MCF 10A (cell line): ENCODE measurements around the gene NFU1. TPM values are rescaled to one million over a fixed set of nuclear protein-coding genes. Genes with fewer than 3 reads are reported as not detected.
A peak's percentile ranks its signal among the peaks of the same experiment; 100 is the strongest.

ENCODE experiments used
- BruUV-seq: library from RNA; stranded (reverse); fragments of 400-500 nt; replicated peaks from 2 replicates; lab custom pipeline; 2021; lab: Mats Ljungman, UMichigan
- CTCF ChIA-PET: fragments of 300-600 bp; sonication (Branson Sonifier 250); formaldehyde crosslinking; extraction: SDS; loops from one replicate; lab custom pipeline; 2021; ENCODE audit warnings: antibody characterized with exemption, inconsistent platforms; lab: Yijun Ruan, JAX
- POLR2A ChIA-PET: fragments of 300-600, 350-650 bp; sonication (Branson Sonifier 250); formaldehyde crosslinking; extraction: SDS; loops from one replicate; lab custom pipeline; 2020; ENCODE audit warnings: antibody characterized with exemption, inconsistent platforms; lab: Yijun Ruan, JAX
- DNase-seq: peaks from one replicate; pipeline ENCODE4 v3.0.0-alpha.2; 2018; ENCODE audit not compliant: unreplicated experiment
- H3K27ac Mint-ChIP-seq: one replicate; pipeline ENCODE4 v1.8.0; 2022; ENCODE audit warnings: mild to moderate bottlenecking, low read depth, mixed read lengths; ENCODE audit not compliant: unreplicated experiment
- H3K27me3 Mint-ChIP-seq: one replicate; pipeline ENCODE4 v1.8.0; 2022; ENCODE audit warnings: mixed read lengths; ENCODE audit not compliant: insufficient read depth, unreplicated experiment
- H3K36me3 Mint-ChIP-seq: one replicate; pipeline ENCODE4 v1.8.0; 2022; ENCODE audit warnings: mild to moderate bottlenecking, moderate library complexity, mixed read lengths; ENCODE audit not compliant: insufficient read depth, unreplicated experiment
- H3K4me1 Mint-ChIP-seq: one replicate; pipeline ENCODE4 v1.8.0; 2022; ENCODE audit warnings: mixed read lengths; ENCODE audit not compliant: insufficient read depth, unreplicated experiment
- H3K4me3 Mint-ChIP-seq: one replicate; pipeline ENCODE4 v1.8.0; 2022; ENCODE audit warnings: mild to moderate bottlenecking, moderate library complexity, mixed read lengths; ENCODE audit not compliant: unreplicated experiment
- H3K9me3 Mint-ChIP-seq: one replicate; pipeline ENCODE4 v1.8.0; 2022; ENCODE audit warnings: mixed read lengths; ENCODE audit not compliant: unreplicated experiment
- intact Hi-C: fragments of 100-400 bp; cut with micrococcal nuclease; formaldehyde crosslinking; loops from 2 replicates; pipeline ENCODE4 v1.14.1; 2022
- total RNA-seq: library from RNA; stranded (reverse); gene quantifications from 2 replicates; pipeline ENCODE4 v1.2.3, GENCODE V29; 2022
- TF ChIP-seq, protein P1 (sequence below): fragments of 200-600 bp; IDR thresholded peaks from one replicate; pipeline ENCODE4 v1.8.0; 2022; ENCODE audit warnings: antibody characterized with exemption, mild to moderate bottlenecking; ENCODE audit not compliant: unreplicated experiment

NFU1 gene
- total RNA-seq, 1 experiment from 2014 or later = 32.3 TPM

DNA sequence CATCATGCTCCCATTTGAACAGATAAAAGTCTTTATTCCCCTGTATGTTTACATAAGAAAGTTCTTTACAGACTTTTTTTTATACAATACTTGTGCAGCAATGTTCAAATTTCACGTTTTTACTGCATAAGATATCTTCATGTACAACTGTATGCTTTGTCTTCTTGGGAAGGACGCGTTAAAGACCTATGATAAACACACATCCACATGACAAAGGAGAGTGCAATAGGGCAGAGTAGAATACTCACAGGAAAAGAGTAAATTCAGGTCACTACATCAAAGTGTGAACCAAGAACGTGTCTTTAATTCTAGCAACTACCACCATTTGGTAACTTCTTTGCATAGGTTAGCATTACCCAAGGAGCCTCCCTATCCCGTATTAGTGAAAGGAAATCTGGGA, 33.7 kb upstream of the NFU1 start:
- Mint-ChIP-seq H3K4me3 (no peak overlapping the region), H3K27me3 (no peaks in the 10 kb centered on the region), H3K36me3 (no peaks in the 10 kb centered on the region), H3K9me3 (no peaks in the 10 kb centered on the region), H3K4me1 (peaks cover 6% of the 10 kb centered on the region), H3K27ac (no peak overlapping the region)
- CTCF ChIA-PET = interaction anchor here (0.6 to 1.3 kb wide), 3 partner anchors 20 to 54 kb away, joined by 3 to 4 read pairs (median 3); partner anchors contain the start of gene NFU1
- intact Hi-C loops = no loop called here
- POLR2A ChIA-PET = no interaction called here
- BruUV-seq = no TSS peak
- DNase-seq = no peak
- TF ChIP-seq, protein P1, sequence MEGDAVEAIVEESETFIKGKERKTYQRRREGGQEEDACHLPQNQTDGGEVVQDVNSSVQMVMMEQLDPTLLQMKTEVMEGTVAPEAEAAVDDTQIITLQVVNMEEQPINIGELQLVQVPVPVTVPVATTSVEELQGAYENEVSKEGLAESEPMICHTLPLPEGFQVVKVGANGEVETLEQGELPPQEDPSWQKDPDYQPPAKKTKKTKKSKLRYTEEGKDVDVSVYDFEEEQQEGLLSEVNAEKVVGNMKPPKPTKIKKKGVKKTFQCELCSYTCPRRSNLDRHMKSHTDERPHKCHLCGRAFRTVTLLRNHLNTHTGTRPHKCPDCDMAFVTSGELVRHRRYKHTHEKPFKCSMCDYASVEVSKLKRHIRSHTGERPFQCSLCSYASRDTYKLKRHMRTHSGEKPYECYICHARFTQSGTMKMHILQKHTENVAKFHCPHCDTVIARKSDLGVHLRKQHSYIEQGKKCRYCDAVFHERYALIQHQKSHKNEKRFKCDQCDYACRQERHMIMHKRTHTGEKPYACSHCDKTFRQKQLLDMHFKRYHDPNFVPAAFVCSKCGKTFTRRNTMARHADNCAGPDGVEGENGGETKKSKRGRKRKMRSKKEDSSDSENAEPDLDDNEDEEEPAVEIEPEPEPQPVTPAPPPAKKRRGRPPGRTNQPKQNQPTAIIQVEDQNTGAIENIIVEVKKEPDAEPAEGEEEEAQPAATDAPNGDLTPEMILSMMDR = no peak

DNA sequence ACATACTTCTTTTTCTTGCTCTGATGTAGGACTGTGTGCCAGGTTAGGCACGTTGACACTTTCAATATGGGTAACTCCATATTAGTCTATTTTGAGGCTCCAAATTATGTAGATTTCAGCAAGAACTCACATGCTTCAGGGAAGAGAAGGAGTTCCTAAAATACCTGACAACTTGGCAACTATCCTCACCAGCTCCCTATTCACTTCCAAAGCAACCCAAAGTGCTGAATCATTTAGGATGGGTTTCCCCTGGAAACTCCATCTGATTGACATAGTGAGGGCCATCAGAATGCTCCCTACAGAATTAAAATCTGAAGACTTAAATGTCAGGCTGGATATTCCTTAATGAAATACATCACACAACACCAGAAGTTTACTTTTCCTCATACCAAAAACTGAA, 32.5 kb upstream of the NFU1 start:
- ChIA-PET POLR2A (interaction anchor here (1.0 kb wide), 1 partner anchor 33 kb away, joined by 3 read pairs; the partner anchor contains the start of gene NFU1), CTCF (no interaction called here)
- Mint-ChIP-seq H3K36me3 (peaks cover 8% of the 10 kb centered on the region), H3K4me3 (no peak overlapping the region), H3K27ac (no peak overlapping the region), H3K27me3 (no peaks in the 10 kb centered on the region), H3K9me3 (no peaks in the 10 kb centered on the region), H3K4me1 (peaks cover 10% of the 10 kb centered on the region)
- no peak for DNase-seq
- TF ChIP-seq, protein P1 = no peak
- intact Hi-C loops = no loop called here
- no TSS peak for BruUV-seq

DNA sequence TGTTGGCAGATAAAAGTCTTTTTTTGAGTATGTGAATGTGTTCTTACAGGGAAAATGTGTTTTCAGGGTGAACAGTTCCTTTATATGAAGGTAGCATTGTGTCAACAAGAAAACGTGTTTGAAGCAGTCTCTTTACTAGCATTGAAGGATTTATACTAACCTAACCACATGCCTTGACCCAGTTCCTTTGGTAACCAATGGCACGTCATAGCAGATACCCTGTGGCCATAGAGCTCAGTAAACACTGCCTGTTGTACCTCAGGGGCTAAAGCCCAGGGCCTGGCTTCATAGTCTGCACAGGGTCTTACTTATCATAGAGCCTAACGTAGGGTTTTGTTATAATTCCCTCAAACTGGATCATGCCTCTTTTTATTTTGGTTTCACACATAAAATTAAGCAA, 32.1 kb upstream of the NFU1 start:
- Mint-ChIP-seq H3K9me3 (no peaks in the 10 kb centered on the region), H3K4me3 (no peak overlapping the region), H3K4me1 (peaks cover 14% of the 10 kb centered on the region), H3K36me3 (peaks cover 12% of the 10 kb centered on the region), H3K27ac (no peak overlapping the region), H3K27me3 (no peaks in the 10 kb centered on the region)
- no peak for DNase-seq
- BruUV-seq = no TSS peak
- CTCF ChIA-PET = no interaction called here
- intact Hi-C loops = no loop called here
- TF ChIP-seq, protein P1 = no peak
- POLR2A ChIA-PET = interaction anchor here (1.0 kb wide), 1 partner anchor 32 kb away, joined by 3 read pairs; the partner anchor contains the start of gene NFU1

DNA sequence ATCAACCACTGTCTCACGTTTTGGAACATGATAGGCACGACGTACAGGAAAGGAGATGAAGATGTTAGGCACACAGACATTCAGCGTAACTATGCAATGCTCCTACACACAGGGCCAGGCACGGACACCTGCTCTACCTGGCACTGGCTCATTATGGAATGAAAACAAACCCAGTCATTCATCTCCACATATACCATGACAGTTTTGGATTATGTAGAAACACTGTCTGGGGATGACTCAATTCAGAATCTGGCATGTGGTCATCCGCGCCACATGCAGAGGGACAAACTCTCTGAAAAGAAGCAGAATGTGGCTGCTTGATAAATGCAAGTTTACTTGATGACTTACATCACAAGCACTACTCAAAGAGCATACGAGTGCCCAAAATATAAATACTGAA, 29.5 kb upstream of the NFU1 start:
- intact Hi-C loops = no loop called here
- DNase-seq = peak; percentile 6
- BruUV-seq = no TSS peak
- H3K4me3 Mint-ChIP-seq = no peak overlapping the region
- H3K9me3 Mint-ChIP-seq = no peaks in the 10 kb centered on the region
- ChIA-PET CTCF (interaction anchor here (0.6 kb wide), 1 partner anchor 248 kb away, joined by 3 read pairs; no protein-coding TSS in a partner anchor), POLR2A (no interaction called here)
- peaks cover 12% of the 10 kb centered on the region for H3K36me3 Mint-ChIP-seq
- H3K4me1 Mint-ChIP-seq = peaks cover 14% of the 10 kb centered on the region
- TF ChIP-seq, protein P1 = no peak
- no peaks in the 10 kb centered on the region for H3K27me3 Mint-ChIP-seq
- H3K27ac Mint-ChIP-seq = no peak overlapping the region
